Testis (tissue), 3 donors: ENCODE data around the gene LAMB2. TPM values are rescaled to one million over a fixed set of nuclear protein-coding genes. Genes with fewer than 3 reads are reported as not detected.

Experiments
- DNase-seq: peaks from one replicate; pipeline ENCODE4 v3.0.0-alpha.2; 2019
- H3K27ac ChIP-seq, 2 donors: fragments of 200-600 bp; sonication (generic); one replicate each; pipeline ENCODE4 v1.5.1; 2019
- H3K27me3 ChIP-seq: fragments of 200-600 bp; sonication (generic); one replicate; pipeline ENCODE4 v1.5.1; 2019
- H3K36me3 ChIP-seq: fragments of 200-600 bp; sonication (generic); one replicate; pipeline ENCODE4 v1.5.1; 2017; ENCODE audit warnings: low read depth; ENCODE audit errors: missing control alignments
- H3K4me1 ChIP-seq: fragments of 200-600 bp; sonication (generic); one replicate; pipeline ENCODE4 v1.5.1; 2019
- H3K4me3 ChIP-seq, 2 donors: fragments of 200-600 bp; sonication (generic); one replicate each; pipeline ENCODE4 v1.5.1; 2017 to 2019
- H3K9me3 ChIP-seq: fragments of 200-600 bp; sonication (generic); one replicate; pipeline ENCODE4 v1.5.1; 2017
- POLR2A ChIP-seq: fragments of 450-650 bp; IDR thresholded peaks from one replicate; pipeline ENCODE4 v1.6.1; 2017; ENCODE audit warnings: antibody characterized with exemption, mild to moderate bottlenecking, moderate library complexity
- WGBS, 2 donors: methylation state at CpG; one replicate each; pipeline ENCODE4 v1.1.5; 2018; 5-methylcytosine and 5-hydroxymethylcytosine counted together
- intact Hi-C: fragments of 100-400 bp; cut with DNase I; formaldehyde crosslinking; loops from one replicate; pipeline ENCODE4 v1.15.1; 2023; ENCODE audit warnings: low total_unique reads
- microRNA-seq, 2 donors: library from miRNA; unstranded; fragments of <30 nt; microRNA quantifications; one replicate each; pipeline ENCODE4, GENCODE V29; 2016; ENCODE audit warnings: borderline number of aligned reads in 2 of 2, borderline replicate concordance in 1 of 2
- polyA plus RNA-seq: library from polyadenylated mRNA; stranded (reverse); fragments of 350-450 nt; fragmentation: Illumina TruSeq; extraction: RNeasy Lipid Tissue Mini Kit (QIAGEN cat#74804); gene quantifications from one replicate; pipeline ENCODE4 v1.2.3, GENCODE V29; 2014; ENCODE audit warnings: low read depth, low replicate concordance; ENCODE audit not compliant: insufficient read depth
- small RNA-seq, 2 donors: library from RNA; depleted of rRNA; stranded (forward); fragments of <200 nt; gene quantifications; one replicate each; pipeline ENCODE3, GENCODE V24; 2016
- total RNA-seq, 2 donors: library from RNA; depleted of rRNA; stranded (reverse); fragments of >200 nt; gene quantifications; one replicate each; pipeline ENCODE4 v1.2.3, GENCODE V29; 2016
- TF ChIP-seq, protein P1 (sequence below), 3 experiments: fragments of 450-650 bp in 2 of 3; fragments of 200-600 bp in 1 of 3; sonication (generic) in 1 of 3; IDR thresholded peaks; one replicate each; pipeline ENCODE4 v1.5.1; 2016 to 2019; ENCODE audit warnings: antibody characterized with exemption in 3 of 3, mild to moderate bottlenecking in 2 of 3, moderate library complexity in 1 of 3

Gene LAMB2
- total and polyA plus RNA-seq, 3 donors from 2014 or later = 276 to 503 (median 336) TPM

DNA sequence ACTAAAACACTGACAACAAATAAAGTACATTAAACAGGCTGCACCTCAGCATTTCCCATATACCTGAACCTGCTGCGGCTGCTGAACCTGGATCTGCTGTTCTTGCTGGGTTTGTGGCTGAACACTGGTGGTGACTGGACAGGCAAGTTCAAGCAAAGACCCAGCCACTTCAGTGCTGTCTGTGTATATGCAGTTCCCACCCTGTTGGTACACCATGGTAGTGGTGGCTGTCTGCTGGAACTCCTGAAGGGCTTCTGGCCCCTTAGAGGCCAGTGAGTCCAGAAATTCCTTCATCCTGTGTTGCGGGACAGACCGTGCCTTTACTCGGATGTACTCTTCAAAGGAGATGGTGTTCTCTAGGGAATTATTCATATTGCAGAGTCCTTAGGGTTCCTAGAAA is 56.2 kb downstream of the LAMB2 start:
- intact Hi-C loops = no loop called here
- no peak for TF ChIP-seq POLR2A
- TF ChIP-seq, protein P1, sequence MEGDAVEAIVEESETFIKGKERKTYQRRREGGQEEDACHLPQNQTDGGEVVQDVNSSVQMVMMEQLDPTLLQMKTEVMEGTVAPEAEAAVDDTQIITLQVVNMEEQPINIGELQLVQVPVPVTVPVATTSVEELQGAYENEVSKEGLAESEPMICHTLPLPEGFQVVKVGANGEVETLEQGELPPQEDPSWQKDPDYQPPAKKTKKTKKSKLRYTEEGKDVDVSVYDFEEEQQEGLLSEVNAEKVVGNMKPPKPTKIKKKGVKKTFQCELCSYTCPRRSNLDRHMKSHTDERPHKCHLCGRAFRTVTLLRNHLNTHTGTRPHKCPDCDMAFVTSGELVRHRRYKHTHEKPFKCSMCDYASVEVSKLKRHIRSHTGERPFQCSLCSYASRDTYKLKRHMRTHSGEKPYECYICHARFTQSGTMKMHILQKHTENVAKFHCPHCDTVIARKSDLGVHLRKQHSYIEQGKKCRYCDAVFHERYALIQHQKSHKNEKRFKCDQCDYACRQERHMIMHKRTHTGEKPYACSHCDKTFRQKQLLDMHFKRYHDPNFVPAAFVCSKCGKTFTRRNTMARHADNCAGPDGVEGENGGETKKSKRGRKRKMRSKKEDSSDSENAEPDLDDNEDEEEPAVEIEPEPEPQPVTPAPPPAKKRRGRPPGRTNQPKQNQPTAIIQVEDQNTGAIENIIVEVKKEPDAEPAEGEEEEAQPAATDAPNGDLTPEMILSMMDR (IDR thresholded peaks at IDR 0.05) = no peak
- 78 to 87% methylated on average over 4 of the region's 4 CpGs for WGBS, 2 donors
- Histone ChIP-seq H3K27me3 (no peaks in the 10 kb centered on the region), H3K27ac (no peak overlapping the region), H3K4me3 (no peak overlapping the region), H3K9me3 (no peaks in the 10 kb centered on the region), H3K36me3 (no peaks in the 10 kb centered on the region), H3K4me1 (no peaks in the 10 kb centered on the region)
- DNase-seq = no peak

DNA sequence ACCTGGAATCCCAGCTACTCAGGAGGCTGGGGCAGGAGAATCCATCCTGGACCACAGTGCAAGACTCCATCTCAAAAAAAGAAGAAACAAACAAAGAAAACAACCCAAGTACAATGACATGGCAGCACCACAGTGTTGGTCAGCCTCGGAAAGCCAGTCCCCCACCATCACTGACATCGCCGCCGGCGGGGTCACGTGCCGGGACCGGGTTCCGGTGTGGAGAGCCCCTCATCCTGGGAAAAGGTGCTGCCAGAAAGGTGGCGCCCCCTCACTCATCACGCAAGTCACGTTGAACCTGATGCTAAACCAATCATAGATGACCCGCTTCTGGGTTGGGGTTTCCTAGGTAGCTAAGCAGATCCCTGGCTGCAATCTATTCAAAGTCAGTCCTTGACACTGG is 56.7 kb downstream of the LAMB2 start:
- H3K27me3 ChIP-seq = no peaks in the 10 kb centered on the region
- H3K27ac ChIP-seq = no peak overlapping the region
- no peak overlapping the region for H3K4me3 ChIP-seq
- DNase-seq = no peak
- 91 to 95% methylated on average over 13 of the region's 13 CpGs for WGBS, 2 donors
- H3K9me3 ChIP-seq = no peaks in the 10 kb centered on the region
- intact Hi-C loops = no loop called here
- TF ChIP-seq, protein P1 (IDR thresholded peaks at IDR 0.05) = no peak
- no peak for TF ChIP-seq POLR2A
- no peaks in the 10 kb centered on the region for H3K4me1 ChIP-seq
- no peaks in the 10 kb centered on the region for H3K36me3 ChIP-seq

Small RNA genes within 50 kb of the gene (microRNA-seq; reads per million reads assigned to microRNA genes)
- 0 reads per million in 2 donors for gene MIR6890

Small RNA genes within 50 kb of the gene (small RNA-seq; reads per million reads assigned to genes)
- 0 reads per million in 2 donors for gene RN7SL182P

Other genes starting within 250 kb of the LAMB2 start
- gene SLC25A20, start 234.2 kb downstream of the LAMB2 start, total RNA-seq = 10 to 100 TPM; 13.0 to 15.7 TPM
- 19.6 TPM for gene SLC25A20, start 234.2 kb downstream of the LAMB2 start, polyA plus RNA-seq
- 100 to 1,000 TPM; 127 to 157 TPM for gene ARIH2, start 214.2 kb downstream of the LAMB2 start, total RNA-seq
- 106 TPM for gene ARIH2, start 214.2 kb downstream of the LAMB2 start, polyA plus RNA-seq
- 100 to 1,000 TPM; 107 to 122 TPM for gene P4HTM, start 142.8 kb downstream of the LAMB2 start, total RNA-seq
- 52.3 TPM for gene P4HTM, start 142.8 kb downstream of the LAMB2 start, polyA plus RNA-seq
- 100 to 1,000 TPM; 171 to 172 TPM for gene WDR6, start 125.7 kb downstream of the LAMB2 start, total RNA-seq
- gene WDR6, start 125.7 kb downstream of the LAMB2 start, polyA plus RNA-seq = 92.0 TPM
- 100 to 1,000 TPM in 1 of 2 donors, 10 to 100 TPM in 1; 92.0 to 106 TPM for gene DALRD3, start 114.5 kb downstream of the LAMB2 start, total RNA-seq
- gene DALRD3, start 114.5 kb downstream of the LAMB2 start, polyA plus RNA-seq = 121 TPM
- gene NDUFAF3, start 110.9 kb downstream of the LAMB2 start, total RNA-seq = 100 to 1,000 TPM; 324 to 416 TPM
- 544 TPM for gene NDUFAF3, start 110.9 kb downstream of the LAMB2 start, polyA plus RNA-seq
- 10 to 100 TPM; 93.0 to 98.5 TPM for gene IMPDH2, start 103.7 kb downstream of the LAMB2 start, total RNA-seq
- gene IMPDH2, start 103.7 kb downstream of the LAMB2 start, polyA plus RNA-seq = 95.0 TPM
- gene QRICH1, start 39.0 kb downstream of the LAMB2 start, total RNA-seq = 100 to 1,000 TPM; 280 to 287 TPM
- 126 TPM for gene QRICH1, start 39.0 kb downstream of the LAMB2 start, polyA plus RNA-seq
- gene QARS1, start 28.3 kb downstream of the LAMB2 start, total RNA-seq = 100 to 1,000 TPM; 198 to 246 TPM
- gene QARS1, start 28.3 kb downstream of the LAMB2 start, polyA plus RNA-seq = 175 TPM
- 100 to 1,000 TPM in 1 of 2 donors, 10 to 100 TPM in 1; 82.7 to 102 TPM for gene USP19, start 12.2 kb downstream of the LAMB2 start, total RNA-seq
- 77.2 TPM for gene USP19, start 12.2 kb downstream of the LAMB2 start, polyA plus RNA-seq
- gene CCDC71, start 33.3 kb upstream of the LAMB2 start, total RNA-seq = 10 to 100 TPM; 34.3 to 55.0 TPM
- gene CCDC71, start 33.3 kb upstream of the LAMB2 start, polyA plus RNA-seq = 27.6 TPM
- 10 to 100 TPM; 56.6 to 78.2 TPM for gene KLHDC8B, start 38.5 kb upstream of the LAMB2 start, total RNA-seq
- gene KLHDC8B, start 38.5 kb upstream of the LAMB2 start, polyA plus RNA-seq = 55.8 TPM
- gene C3orf62, start 144.2 kb upstream of the LAMB2 start, total RNA-seq = 10 to 100 TPM; 14.1 to 25.9 TPM
- 48.6 TPM for gene C3orf62, start 144.2 kb upstream of the LAMB2 start, polyA plus RNA-seq
- 10 to 100 TPM; 48.0 to 72.0 TPM for gene USP4, start 207.0 kb upstream of the LAMB2 start, total RNA-seq
- 95.1 TPM for gene USP4, start 207.0 kb upstream of the LAMB2 start, polyA plus RNA-seq
- 100 to 1,000 TPM; 123 to 207 TPM for gene GPX1, start 225.3 kb upstream of the LAMB2 start, total RNA-seq
- 129 TPM for gene GPX1, start 225.3 kb upstream of the LAMB2 start, polyA plus RNA-seq